NCI-H146 (cell line): ENCODE data around the gene ISYNA1.
"Not testable (repeated sequence)": the region's sequence is repeated elsewhere in the genome, so short reads cannot be mapped to it uniquely, and the experiment has no call there.

Source experiments
- DNase-seq: peaks from one replicate; lab custom pipeline; 2025; lab: John Stamatoyannopoulos, UW

Gene ISYNA1

DNA sequence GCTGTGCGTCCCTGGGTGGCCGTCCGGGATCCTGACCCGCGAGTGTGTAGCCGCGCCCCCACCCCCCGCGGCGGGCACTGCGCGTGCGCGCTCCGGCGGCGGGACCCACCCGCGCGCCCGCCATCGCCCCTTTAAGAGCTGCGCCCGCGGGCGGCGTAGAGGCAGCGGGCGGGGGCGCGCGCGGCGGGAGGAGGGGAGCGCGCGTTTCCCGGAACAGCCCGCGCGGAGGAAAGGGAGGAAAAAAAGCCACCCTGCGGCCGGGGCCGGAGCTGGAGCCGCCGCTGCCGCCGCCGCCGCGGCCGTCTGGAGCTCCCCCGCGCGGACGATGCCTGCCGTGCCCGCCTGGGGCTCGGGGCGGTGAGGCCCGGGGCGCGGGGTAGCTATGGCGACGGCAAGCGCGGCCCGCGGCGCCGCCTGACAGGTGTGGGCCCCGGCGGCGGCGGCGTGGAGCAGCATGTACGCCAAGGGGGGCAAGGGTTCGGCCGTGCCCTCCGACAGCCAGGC is 18.7 kb downstream of the ISYNA1 start, which contains the start of gene SSBP4:
Gene SSBP4 (plus strand): TSS at position 204 of the 504 bp plus-strand sequence. CDS start 251 bp downstream, at position 455.
- DNase-seq = peak; percentile 90

GRCh38 chr19:18418483-18419194 is 19.3 kb downstream of the ISYNA1 start:
- DNase-seq = peak; percentile 68

DNA sequence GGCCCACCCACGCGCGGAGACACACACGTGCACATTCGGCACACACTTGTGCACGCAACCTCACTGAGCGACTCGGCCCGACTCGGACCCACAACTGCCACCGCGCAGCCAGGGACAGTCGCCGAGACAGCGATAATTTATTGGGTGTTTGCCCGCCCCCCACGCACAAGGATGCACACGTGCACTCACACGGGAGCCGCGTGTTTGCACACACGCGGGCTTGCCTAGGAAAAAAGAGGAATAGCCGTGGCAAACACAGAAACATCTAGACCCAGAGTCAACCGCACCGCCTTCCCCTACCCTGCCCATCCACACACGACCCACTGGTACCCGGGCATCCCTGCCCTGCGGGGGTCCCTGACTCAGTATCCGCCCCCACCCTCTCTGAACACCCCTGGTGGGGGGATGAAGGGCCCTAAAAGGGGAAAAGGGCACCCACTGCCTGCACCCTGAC is 19.9 kb downstream of the ISYNA1 start:
- no peak for DNase-seq

DNA sequence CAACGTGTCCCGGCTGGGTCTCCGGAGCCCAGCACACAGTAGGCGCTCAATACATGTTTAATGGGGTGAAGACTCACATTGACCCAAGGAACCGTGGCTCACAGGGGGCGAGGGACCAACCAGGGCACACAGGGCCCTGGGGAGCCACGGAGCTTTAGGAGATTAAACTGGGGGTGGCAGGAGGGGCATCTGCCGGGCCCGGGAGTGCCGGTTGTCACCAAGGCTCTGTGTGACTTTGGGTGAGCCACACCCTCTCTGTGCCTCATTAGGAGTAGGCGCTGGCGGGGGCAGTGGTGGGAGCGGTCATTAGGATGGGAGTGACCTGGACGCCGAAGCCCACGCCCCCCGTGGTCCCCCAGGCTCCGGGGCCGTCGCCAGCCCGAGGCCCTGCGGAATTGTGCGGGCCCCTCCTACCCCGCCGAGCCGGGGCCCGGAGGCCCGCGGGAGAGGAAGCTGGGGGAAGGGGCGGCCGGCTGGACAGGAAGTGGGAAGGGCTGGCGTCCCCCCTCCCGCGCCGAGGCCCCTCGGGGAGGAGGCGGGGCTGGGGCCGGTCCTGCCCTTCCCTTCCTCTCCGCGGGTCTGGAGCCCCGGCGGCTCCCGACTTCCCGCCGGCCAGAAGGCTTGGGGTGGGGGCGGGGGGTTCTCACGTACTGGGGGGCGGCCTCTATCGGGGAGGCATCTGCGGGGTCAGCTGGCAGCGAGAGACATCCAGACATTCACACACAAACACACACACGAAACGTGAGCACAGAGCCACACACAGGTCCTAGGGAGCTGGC is 20.5 kb downstream of the ISYNA1 start:
- peak; percentile 90 for DNase-seq

GRCh38 chr19:18416778-18417249 is 21.1 kb downstream of the ISYNA1 start:
- peak; percentile 91 for DNase-seq

- peak; percentile 81 for DNase-seq
Measured at GRCh38 chr19:18415178-18415867, 22.6 kb downstream of the ISYNA1 start.

DNA sequence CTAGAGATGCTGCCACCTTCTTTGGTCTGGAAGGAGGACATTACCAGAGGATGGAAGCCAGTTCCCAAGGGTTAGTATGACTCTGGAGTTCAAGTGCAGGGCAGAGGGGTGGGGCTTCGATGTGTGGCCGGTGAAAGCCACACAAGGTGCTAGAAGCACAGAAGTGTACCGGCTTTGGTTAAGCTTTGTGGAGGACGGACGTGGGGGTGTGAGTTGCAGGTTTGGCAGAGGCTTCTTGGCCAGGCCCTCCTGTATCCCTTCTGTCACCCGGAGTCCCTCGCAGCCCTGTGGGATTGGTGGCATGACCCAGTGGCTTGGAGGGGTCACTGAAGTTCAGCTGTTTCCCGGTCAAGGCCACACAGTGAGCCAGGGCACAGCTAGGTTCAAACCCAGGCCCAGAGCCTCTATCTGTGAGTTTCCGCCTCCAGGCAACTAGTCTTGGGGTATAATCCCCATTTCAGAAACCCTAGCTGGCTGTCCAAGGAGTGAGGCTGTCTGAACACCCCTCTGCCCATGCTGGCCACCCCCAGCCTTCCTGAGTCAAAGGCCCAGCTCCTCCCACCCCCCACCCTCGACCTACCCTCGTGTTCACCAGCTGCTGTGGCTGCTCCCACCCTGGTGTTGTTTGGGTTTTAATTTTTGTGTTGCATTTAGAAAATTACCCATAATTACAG is 23.3 kb downstream of the ISYNA1 start:
- DNase-seq = no peak

DNA sequence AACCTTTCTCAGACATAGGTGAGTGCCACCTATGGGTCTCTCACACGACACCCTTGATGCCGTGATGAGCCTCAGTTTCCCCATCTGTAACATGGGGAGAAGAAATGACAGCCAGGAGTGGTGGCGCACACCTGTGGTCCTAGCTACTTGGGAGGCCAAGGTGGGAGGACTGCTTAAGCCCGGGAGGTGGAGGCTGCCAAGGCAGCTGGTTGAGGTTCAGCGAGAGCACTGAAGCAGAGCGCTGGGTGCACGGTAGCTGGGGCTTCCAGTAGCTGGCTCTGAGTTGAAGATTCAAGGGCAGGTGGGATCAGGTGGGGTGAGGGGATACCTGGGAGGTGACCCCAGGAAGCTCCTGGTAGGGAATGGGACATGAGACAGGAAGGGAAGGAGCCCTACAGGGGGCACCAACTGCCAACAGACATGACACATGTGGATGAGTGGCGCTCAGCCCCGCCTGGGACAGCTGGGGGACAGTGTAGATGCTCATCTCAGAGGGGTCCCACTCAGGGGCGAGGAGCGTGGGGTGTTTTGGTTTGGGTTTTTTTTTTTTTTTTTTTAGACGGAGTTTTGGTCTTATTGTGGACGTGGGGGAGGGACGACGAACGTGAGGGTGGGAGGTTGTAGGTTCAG is 25.2 kb downstream of the ISYNA1 start:
- no peak for DNase-seq

- DNase-seq = peak; percentile 40
Measured at GRCh38 chr19:18408053-18408476, 29.9 kb downstream of the ISYNA1 start.

GRCh38 chr19:18406749-18407148 is 31.2 kb downstream of the ISYNA1 start:
- no peak for DNase-seq

- DNase-seq = not testable (repeated sequence)
Measured at GRCh38 chr19:18405754-18406153, 32.2 kb downstream of the ISYNA1 start.

DNA sequence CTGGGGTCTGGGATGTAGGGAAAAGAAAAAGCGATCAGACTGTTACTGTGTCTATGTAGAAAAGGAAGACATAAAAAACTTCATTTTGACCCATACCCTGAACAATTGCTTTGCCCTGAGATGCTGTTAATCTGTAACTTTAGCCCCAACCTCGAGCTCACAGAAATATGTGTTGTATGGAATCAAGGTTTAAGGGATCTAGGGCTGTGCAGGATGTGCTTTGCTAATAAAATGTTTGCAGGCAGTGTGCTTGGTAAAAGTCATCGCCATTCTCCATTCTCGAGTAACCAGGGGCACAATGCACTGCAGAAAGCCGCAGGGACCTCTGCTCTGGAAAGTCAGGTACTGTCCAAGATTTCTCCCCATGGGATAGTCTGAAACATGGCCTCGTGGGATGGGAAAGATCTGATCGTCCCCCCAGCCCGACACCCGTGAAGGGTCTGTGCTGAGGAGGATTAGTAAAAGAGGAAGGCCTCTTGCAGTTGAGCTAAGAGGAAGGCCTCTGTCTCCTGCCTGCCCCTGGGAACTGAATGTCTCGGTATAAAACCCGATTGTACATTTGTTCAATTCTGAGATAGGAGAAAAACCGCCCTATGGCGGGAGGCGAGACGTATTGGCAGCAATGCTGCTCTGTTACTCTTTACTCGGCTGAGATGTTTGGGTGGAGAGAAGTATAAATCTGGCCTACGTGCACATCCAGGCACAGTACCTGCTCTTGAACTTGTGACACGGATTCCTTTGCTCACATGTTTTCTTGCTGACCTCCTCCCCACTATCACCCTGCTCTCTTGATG is 35.3 kb downstream of the ISYNA1 start:
- not testable (repeated sequence) for DNase-seq

GRCh38 chr19:18401580-18402112 is 36.3 kb downstream of the ISYNA1 start:
- peak; percentile 35 for DNase-seq

DNA sequence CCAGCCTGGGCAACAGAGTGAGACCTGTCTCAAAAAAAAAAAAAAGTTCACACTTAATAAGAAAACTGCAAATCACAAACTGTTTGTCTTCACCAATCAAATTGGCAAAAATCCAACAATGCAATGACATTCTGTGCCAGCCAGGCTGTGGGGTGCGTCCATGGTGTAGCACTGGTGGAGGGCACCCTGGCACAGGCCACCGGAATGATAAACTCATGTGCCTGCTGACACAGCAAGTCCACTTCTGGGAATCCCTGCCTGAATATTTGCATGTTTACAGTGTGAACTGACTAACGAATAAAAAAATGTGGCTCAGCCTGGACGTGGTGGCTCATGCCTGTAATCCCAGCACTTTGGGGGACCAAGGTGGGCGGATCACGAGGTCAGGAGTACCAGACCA is 38.9 kb downstream of the ISYNA1 start:
- DNase-seq = no peak

DNA sequence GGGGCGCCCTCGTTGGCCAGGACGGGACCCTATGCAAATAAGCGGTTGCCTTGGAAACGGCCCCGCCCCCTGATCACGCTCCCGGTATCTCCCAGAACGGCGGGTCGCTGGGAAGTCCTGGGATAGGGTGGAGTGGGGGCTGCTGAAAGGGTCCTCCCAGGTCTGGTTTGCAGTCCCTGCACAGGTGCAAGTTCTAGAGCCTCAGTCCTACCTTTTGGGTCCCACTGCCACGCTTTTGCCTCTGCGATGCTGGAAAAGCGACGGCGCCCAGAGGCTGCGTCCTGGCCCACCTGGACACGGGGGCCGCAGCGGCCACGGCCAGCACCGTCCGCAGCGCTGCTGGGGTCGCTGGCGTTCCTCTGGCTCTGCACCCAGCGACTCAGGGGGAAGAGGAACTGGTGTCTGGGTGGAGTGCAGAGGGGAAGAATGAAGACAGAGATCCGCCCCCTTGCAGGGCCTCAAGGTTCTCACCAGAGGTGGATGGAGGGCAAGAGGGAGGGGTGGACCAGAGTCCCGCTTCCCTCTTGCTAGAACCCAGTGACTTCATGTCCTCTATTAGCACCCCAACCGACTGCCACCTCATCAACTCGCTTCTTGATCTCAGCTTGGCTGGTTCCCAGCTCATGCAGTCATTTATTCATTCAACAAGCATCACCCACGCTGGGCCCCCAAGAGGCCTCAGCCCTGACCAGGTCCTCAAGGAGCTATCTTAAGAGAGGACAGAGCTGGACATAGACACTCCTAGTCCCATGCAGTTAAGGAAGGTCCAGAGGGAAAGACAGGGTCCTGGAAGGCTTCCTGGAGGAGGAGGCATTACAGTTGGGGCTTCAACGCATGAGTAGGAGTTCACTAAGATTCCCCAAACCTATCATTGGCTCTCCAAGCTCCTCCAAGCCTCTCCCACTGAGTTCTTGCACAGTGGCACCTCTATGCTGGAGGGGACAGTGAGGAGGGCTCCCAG is 40.4 kb downstream of the ISYNA1 start, which contains the start of gene LRRC25:
Gene LRRC25 (minus strand): TSS at position 381 of the 961 bp plus-strand sequence. CDS start 659 bp downstream, outside the sequence.
- DNase-seq = peak; percentile 29

DNA sequence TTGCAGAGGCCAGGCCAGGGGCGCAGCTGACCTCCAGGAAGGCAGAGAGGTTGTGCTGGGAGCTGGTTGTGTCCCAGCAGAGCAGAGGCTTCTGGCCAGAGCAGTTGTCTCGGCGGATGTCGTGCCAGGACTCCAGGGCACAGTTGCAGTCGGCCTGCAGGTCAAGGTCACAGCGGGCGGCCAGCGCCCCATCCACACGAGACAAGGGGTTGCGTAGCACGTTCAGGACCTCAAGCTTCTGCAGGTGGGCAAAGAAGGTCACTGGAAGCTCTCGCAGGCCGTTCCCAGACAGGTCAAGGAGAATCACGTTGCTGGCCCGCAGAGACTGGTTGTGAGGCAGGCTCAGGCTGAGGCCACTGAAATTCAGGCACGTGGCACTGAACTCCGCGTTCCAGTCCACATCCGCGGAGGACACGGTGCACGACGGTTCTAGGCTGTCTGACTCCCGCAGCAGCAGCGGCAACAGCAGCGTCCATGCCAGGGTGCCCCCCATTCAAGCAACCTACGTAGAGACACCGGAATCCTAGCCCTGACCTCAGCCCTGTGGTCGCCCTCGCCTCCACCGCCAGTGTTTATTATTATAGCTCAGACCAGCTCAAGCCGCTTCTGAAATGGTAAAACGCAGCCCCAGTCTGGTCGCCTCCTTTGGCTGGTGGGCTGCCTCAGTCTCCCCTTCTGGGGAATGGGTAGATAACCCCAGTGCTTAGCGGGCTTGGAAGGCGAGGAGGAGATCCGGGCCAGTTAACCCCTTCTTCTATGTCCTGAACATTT is 41.3 kb downstream of the ISYNA1 start:
- DNase-seq = no peak

- DNase-seq = no peak
Measured at GRCh38 chr19:18393836-18394235, 44.1 kb downstream of the ISYNA1 start.

GRCh38 chr19:18392926-18393325 is 45.0 kb downstream of the ISYNA1 start:
- DNase-seq = no peak
